LNCAP (cell line): ENCODE measurements around the gene MED9.

ENCODE experiments used
- TF ChIP-seq, protein P1 (sequence below): fragments of 450-650 bp; IDR thresholded peaks from 2 replicates; pipeline ENCODE4 v1.5.1; 2017; ENCODE audit warnings: mild to moderate bottlenecking

MED9 gene

GRCh38 chr17:17514361-17514992 is 37.7 kb downstream of the MED9 start:
- TF ChIP-seq, protein P1, sequence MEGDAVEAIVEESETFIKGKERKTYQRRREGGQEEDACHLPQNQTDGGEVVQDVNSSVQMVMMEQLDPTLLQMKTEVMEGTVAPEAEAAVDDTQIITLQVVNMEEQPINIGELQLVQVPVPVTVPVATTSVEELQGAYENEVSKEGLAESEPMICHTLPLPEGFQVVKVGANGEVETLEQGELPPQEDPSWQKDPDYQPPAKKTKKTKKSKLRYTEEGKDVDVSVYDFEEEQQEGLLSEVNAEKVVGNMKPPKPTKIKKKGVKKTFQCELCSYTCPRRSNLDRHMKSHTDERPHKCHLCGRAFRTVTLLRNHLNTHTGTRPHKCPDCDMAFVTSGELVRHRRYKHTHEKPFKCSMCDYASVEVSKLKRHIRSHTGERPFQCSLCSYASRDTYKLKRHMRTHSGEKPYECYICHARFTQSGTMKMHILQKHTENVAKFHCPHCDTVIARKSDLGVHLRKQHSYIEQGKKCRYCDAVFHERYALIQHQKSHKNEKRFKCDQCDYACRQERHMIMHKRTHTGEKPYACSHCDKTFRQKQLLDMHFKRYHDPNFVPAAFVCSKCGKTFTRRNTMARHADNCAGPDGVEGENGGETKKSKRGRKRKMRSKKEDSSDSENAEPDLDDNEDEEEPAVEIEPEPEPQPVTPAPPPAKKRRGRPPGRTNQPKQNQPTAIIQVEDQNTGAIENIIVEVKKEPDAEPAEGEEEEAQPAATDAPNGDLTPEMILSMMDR, result no peak

- TF ChIP-seq, protein P1, result no peak
Measured at GRCh38 chr17:17514993-17515933, 38.5 kb downstream of the MED9 start.

DNA sequence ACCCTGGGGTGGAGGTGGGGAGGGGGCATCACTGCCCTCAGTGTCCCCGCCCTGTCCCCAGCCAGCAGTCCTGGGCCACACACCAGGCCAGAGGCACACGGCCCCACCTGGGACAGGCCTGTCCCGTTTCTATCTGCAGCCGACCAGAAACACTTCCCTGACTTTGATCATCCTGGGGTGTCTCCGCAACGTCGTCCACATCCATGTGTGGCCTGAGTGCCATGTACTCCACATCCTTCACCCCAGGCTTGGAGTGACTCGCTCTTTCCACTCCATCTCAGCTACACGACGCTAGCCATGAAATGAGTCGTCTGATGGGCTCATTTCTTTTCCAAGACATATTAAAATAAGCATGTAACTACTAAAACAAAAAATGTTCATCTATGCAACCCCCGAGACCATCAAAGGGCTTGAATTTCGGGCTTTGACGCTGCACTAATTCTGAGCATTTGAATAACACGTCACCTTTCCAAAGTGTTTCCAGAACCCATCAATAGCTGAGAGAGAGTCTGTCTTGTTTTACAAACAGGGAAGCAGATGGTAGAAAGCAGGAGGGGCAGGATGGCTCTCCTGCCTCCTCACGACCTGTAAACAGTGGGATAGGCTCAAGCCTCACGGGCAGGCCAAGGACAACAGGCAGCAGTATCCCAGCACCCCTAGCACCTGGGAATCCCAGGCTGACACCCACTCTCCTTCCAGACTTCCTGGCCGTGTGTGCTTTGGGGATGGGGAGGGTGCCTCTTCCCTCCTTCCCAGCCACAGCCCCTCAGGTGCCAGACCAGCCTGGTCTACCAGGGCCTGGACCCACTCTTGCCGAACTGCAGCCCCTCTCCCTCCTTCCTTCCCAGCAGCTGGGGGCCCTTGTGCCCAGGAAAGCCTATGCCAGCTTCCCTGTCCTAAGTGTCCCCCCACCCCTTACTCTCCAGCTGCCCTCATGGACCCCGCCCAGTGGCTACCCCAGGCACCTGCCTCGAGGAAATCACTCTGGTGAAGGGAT is 39.4 kb downstream of the MED9 start:
- TF ChIP-seq, protein P1, result no peak

- TF ChIP-seq, protein P1, result no peak
Measured at GRCh38 chr17:17516941-17517720, 40.3 kb downstream of the MED9 start.

- TF ChIP-seq, protein P1, result no peak
Measured at GRCh38 chr17:17518014-17518413, 41.2 kb downstream of the MED9 start.

- TF ChIP-seq, protein P1, result no peak
Measured at GRCh38 chr17:17518951-17519350, 42.2 kb downstream of the MED9 start.
